Colonic mucosa (tissue), 4 donors: ENCODE measurements around the gene CRPPA. TPM values are rescaled to one million over a fixed set of nuclear protein-coding genes. Genes with fewer than 3 reads are reported as not detected.
"Not testable (repeated sequence)": the region's sequence is repeated elsewhere in the genome, so short reads cannot be mapped to it uniquely, and the experiment has no call there.

ENCODE experiments used
- DNase-seq: peaks from one replicate; pipeline ENCODE4 v3.0.0-alpha.2; 2020
- H3K27ac ChIP-seq: fragments of 200-600 bp; one replicate; pipeline ENCODE4 v1.8.0; 2021
- H3K27me3 ChIP-seq: fragments of 200-600 bp; one replicate; pipeline ENCODE4 v1.8.0; 2021
- H3K36me3 ChIP-seq: fragments of 200-600 bp; one replicate; pipeline ENCODE4 v1.8.0; 2021
- H3K4me1 ChIP-seq: fragments of 200-600 bp; one replicate; pipeline ENCODE4 v1.8.0; 2021; ENCODE audit warnings: mild to moderate bottlenecking
- H3K4me3 ChIP-seq: fragments of 200-600 bp; one replicate; pipeline ENCODE4 v1.8.0; 2021
- H3K9ac ChIP-seq, 2 donors: one replicate each; pipeline ENCODE4 v1.7.0; 2013; ENCODE audit warnings: control low read depth in 2 of 2, low read depth in 2 of 2, low read length in 2 of 2
- H3K9me3 ChIP-seq: fragments of 200-600 bp; one replicate; pipeline ENCODE4 v1.8.0; 2021
- intact Hi-C: fragments of 100-400 bp; cut with DNase I; formaldehyde crosslinking; loops from one replicate; pipeline ENCODE4 v1.14.1; 2022
- total RNA-seq, 2 donors: library from RNA; stranded (reverse); fragmentation: NEBNext Ultra II Directional in 1 of 2; extraction: Animal tissue kit (Norgen Biotek cat#: 25700) in 1 of 2; gene quantifications; one replicate each; pipeline ENCODE4 v1.2.1, GENCODE V29; 2021
- TF ChIP-seq, protein P1 (sequence below): fragments of 200-600 bp; IDR thresholded peaks from one replicate; pipeline ENCODE4 v1.8.0; 2022; ENCODE audit warnings: antibody characterized with exemption, mild to moderate bottlenecking
- donor health status: healthy.
- donor health status: DM: no; HTN: no; CAD: no.
- donor health status: DM: no; HTN: no; CAD: no.

Gene CRPPA
- total RNA-seq, 2 donors from 2014 or later, result 1.9 to 2.4 TPM

DNA sequence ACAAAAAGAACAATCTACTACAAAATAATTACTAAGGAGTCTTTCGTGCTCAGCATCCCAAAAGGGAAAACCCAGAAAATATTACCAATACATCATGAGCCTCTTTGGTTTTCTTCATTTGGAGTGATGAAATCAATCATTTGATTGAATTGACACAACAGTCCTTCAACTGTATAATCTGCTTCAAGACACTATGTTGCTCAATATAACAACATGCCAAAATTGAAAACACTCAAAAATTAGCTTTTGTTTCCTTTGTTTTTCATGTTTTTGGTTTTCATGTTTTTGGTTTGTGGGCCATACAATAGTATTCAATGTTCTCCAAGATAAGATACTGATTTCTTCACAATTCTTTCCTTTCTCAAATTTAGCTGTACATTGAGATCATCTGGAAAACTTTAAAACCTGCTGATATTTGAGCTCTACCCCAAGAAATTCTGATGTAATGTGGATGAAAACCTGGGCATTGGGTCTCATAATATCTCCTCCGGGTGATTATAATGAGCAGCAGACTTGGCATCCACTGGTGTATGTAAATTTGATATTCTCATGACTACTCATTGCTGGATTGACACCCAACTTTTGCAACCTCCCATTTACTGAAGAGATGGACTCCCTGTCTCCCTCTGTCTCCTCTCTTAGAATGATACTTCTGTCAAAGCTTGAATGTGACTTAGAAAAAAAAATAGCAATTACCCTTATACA lies 39.6 kb upstream of the CRPPA start:
- intact Hi-C loops, result no loop called here
- TF ChIP-seq, protein P1, sequence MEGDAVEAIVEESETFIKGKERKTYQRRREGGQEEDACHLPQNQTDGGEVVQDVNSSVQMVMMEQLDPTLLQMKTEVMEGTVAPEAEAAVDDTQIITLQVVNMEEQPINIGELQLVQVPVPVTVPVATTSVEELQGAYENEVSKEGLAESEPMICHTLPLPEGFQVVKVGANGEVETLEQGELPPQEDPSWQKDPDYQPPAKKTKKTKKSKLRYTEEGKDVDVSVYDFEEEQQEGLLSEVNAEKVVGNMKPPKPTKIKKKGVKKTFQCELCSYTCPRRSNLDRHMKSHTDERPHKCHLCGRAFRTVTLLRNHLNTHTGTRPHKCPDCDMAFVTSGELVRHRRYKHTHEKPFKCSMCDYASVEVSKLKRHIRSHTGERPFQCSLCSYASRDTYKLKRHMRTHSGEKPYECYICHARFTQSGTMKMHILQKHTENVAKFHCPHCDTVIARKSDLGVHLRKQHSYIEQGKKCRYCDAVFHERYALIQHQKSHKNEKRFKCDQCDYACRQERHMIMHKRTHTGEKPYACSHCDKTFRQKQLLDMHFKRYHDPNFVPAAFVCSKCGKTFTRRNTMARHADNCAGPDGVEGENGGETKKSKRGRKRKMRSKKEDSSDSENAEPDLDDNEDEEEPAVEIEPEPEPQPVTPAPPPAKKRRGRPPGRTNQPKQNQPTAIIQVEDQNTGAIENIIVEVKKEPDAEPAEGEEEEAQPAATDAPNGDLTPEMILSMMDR, result no peak
- no peaks in the 10 kb centered on the region for H3K27me3 ChIP-seq
- no peaks in the 10 kb centered on the region for H3K9me3 ChIP-seq
- DNase-seq, result no peak
- no peaks in the 10 kb centered on the region for H3K36me3 ChIP-seq
- H3K27ac ChIP-seq, result no peak overlapping the region
- no peak overlapping the region for H3K9ac ChIP-seq
- H3K4me3 ChIP-seq, result no peak overlapping the region
- no peaks in the 10 kb centered on the region for H3K4me1 ChIP-seq

DNA sequence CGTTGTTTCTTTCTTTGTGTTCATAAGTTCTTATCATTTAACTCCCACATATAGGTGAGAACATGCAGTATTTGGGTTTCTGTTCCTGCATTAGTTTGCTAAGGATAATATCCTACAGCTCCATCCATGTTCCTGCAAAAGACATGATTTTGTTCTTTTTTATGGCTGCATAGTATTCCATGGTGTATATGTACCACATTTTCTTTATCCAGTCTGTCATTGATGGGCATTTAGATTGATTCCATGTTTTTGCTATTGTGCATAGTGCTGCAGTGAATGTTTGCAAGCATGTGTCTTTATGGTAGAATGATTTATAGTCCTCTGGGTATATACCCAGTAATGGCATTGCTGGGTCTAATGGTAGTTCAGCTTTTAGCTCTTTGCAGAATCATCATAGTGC lies 35.0 kb upstream of the CRPPA start:
- H3K9me3 ChIP-seq, H3K27me3 ChIP-seq, H3K36me3 ChIP-seq, DNase-seq, intact Hi-C loops, H3K4me1 ChIP-seq, H3K27ac ChIP-seq, H3K9ac ChIP-seq, H3K4me3 ChIP-seq: not testable (repeated sequence)

DNA sequence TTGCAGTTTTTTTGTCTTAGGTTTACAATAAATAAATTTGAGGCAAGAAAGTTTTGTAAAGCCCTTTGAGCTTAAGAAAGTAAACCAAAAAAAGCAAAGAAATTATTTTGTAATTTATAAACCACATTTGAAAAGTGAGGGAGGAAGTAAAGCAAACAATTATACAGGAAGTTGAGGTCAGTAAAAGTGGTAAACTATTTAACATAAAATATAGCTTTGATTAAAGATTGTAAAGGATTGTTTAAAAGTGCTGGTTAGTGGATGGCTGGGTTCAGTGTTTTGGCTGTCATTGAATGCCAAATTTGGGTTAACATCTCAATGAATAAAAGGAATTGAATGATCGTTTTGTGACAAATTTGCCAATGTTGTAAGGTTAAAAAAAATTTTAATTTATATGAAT lies 34.3 kb upstream of the CRPPA start:
- no peak overlapping the region for H3K4me3 ChIP-seq
- no peaks in the 10 kb centered on the region for H3K27me3 ChIP-seq
- no peak overlapping the region for H3K9ac ChIP-seq
- intact Hi-C loops, result no loop called here
- H3K9me3 ChIP-seq, result no peaks in the 10 kb centered on the region
- no peaks in the 10 kb centered on the region for H3K4me1 ChIP-seq
- DNase-seq, result no peak
- no peak overlapping the region for H3K27ac ChIP-seq
- H3K36me3 ChIP-seq, result no peaks in the 10 kb centered on the region
- TF ChIP-seq, protein P1, result no peak

DNA sequence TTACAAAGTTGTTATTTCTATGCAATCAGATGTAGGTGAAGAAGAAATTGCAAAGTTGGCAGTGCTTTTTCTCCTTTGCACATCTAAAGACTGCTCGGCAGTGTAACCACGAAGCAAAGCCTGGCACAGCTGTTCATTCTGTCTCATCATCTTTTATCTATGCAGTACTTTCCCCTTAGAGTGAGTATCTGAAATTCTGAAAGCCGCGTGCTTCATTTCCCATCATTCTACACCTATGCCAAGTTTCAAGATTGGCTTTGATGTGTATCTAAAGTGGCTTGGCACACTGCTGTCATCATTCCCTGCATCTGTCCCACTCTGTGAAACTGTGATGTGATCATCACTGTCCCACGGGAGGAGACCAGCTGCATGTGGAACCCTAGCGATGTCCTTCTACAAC lies 29.0 kb upstream of the CRPPA start:
- no peaks in the 10 kb centered on the region for H3K36me3 ChIP-seq
- DNase-seq, result no peak
- H3K9ac ChIP-seq, result no peak overlapping the region
- H3K27ac ChIP-seq, result no peak overlapping the region
- intact Hi-C loops, result no loop called here
- no peaks in the 10 kb centered on the region for H3K27me3 ChIP-seq
- H3K9me3 ChIP-seq, result no peaks in the 10 kb centered on the region
- TF ChIP-seq, protein P1, result no peak
- no peak overlapping the region for H3K4me3 ChIP-seq
- no peaks in the 10 kb centered on the region for H3K4me1 ChIP-seq

DNA sequence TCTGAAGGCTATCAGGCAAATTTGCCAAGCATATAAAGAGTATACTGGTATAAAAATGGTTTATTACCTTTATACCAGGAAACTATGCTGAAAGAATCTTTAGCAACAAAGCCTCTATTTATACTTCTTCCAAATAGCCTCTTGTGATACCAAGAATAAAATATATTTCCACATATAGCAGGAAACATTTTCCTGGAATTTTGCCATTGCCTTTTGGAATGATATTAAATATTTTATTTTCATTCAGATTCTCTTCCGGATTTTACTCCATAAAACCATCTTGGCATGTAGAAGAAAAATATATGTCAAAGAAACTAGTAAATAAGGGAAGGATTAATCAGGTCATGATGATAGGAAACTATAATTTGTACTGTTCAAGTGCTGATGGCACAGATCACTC lies 26.5 kb upstream of the CRPPA start:
- intact Hi-C loops, result no loop called here
- TF ChIP-seq, protein P1, result no peak
- H3K4me3 ChIP-seq, result no peak overlapping the region
- H3K9me3 ChIP-seq, result no peaks in the 10 kb centered on the region
- no peak overlapping the region for H3K27ac ChIP-seq
- DNase-seq, result no peak
- H3K9ac ChIP-seq, result no peak overlapping the region
- no peaks in the 10 kb centered on the region for H3K36me3 ChIP-seq
- no peaks in the 10 kb centered on the region for H3K4me1 ChIP-seq
- no peaks in the 10 kb centered on the region for H3K27me3 ChIP-seq

DNA sequence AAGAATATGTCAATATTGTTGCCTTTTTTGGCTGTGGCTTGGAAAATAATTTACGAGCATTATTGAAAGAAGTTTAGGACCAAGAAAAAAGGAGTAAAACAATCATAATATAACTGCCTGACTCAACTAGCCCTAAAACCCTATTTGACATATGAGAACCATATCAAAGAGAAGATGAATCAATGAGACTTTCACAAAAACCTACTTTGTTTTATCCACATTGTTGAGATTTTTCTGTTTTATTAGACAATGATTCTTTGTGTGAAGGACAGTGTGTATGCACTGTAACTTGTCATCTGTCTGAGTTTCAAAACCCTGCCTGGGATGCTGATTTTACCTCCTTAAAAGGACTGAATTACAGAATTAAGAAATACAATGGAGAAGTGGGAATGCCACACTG lies 25.2 kb upstream of the CRPPA start:
- H3K27me3 ChIP-seq, result no peaks in the 10 kb centered on the region
- H3K9ac ChIP-seq, result no peak overlapping the region
- H3K36me3 ChIP-seq, result no peaks in the 10 kb centered on the region
- intact Hi-C loops, result no loop called here
- H3K4me3 ChIP-seq, result no peak overlapping the region
- H3K27ac ChIP-seq, result no peak overlapping the region
- no peaks in the 10 kb centered on the region for H3K9me3 ChIP-seq
- no peak for DNase-seq
- no peaks in the 10 kb centered on the region for H3K4me1 ChIP-seq
- TF ChIP-seq, protein P1, result no peak

DNA sequence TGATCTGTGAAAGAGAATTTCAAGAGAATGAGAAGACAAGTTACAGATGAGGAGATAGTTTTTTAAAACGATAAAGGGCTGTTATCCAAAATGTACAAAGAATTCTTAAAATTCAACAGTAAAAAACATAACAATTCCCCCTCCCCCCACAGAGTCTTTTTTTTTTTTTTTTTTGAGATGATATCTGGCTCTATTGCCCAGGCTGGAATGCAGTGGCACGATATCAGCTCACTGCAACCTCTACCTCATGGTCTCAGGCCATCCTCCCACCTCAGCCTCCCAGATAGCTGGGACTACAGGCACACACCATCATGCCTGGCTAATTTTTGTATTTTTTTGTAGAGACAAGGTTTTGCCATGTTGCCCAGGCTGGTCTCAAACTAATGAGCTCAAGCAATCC lies 22.5 kb upstream of the CRPPA start:
- H3K4me1 ChIP-seq, H3K4me3 ChIP-seq, H3K27me3 ChIP-seq, H3K27ac ChIP-seq, H3K9me3 ChIP-seq, H3K36me3 ChIP-seq, intact Hi-C loops, H3K9ac ChIP-seq, DNase-seq: not testable (repeated sequence)
